ENCODE measurements around the gene FCHSD2.
A peak's percentile ranks its signal among the peaks of the same experiment; 100 is the strongest.
"Not testable (repeated sequence)": the region's sequence is repeated elsewhere in the genome, so short reads cannot be mapped to it uniquely, and the experiment has no call there.

FCHSD2 gene

GRCh38 chr11:72813740-72814285 is 328.3 kb downstream of the FCHSD2 start:
- peak; percentile 5 for DNase-seq

- no peak for DNase-seq
Observed at GRCh38 chr11:72812967-72813739, 329.0 kb downstream of the FCHSD2 start.

DNA sequence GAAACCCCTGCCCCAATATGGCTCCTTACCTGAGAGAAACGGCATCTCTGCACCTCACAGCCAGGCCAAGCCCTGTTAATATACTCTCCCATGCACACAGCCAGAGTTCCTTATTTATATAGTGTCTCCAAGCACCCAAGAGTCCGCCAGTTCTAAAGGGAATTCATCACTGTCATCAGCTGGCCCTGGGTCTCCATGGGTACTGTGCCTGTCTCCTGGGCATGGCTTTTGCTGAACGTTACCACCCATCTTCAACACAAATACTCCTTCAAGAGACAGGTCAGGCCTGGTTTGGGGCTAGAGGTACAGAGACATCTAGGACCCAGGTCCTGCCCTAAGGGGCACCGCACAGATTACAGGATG is 329.5 kb downstream of the FCHSD2 start:
- DNase-seq, result peak; percentile 71

DNA sequence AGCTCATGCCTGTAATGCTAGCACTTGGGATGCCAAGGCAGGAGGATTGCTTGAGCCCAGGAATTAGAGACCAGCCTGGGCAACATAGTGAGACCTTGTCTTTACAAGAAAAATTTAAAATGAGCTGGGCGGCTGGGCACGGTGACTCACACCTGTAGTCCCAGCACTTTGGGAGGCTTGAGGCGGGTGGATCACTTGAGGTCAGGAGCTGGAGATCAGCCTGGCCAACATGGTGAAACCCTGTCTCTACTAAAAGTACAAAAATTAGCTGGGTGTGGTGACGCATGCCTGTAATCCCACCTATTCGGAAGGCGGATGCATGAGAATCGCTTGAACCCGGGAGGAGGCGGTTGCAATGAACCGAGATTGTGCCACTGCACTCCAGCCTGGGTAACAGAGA is 330.4 kb downstream of the FCHSD2 start:
- DNase-seq, result not testable (repeated sequence)

DNA sequence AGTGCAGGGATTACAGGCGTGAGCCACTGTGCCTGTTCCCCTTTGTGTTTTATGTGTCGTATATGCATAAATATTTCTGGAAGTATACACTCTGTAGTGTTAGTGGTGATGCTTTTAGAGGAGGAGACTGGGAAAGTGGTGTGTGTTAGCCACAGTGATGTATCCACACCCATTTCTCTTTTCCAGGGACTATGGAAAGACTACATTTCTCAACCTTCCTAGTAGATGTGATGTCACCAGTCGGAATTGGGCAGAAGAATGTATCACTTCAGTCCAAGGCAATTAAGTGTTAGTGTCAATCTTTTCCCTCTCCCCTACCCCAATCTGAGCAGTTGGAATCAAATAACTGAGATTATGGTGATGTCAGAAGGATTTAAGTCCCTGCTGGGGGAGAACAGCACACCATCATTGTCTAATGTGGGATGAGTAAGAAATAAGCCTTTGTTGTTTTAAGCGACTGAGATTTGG is 333.8 kb downstream of the FCHSD2 start:
- no peak for DNase-seq

- DNase-seq, result no peak
Observed at GRCh38 chr11:72807792-72808191, 334.3 kb downstream of the FCHSD2 start.

DNA sequence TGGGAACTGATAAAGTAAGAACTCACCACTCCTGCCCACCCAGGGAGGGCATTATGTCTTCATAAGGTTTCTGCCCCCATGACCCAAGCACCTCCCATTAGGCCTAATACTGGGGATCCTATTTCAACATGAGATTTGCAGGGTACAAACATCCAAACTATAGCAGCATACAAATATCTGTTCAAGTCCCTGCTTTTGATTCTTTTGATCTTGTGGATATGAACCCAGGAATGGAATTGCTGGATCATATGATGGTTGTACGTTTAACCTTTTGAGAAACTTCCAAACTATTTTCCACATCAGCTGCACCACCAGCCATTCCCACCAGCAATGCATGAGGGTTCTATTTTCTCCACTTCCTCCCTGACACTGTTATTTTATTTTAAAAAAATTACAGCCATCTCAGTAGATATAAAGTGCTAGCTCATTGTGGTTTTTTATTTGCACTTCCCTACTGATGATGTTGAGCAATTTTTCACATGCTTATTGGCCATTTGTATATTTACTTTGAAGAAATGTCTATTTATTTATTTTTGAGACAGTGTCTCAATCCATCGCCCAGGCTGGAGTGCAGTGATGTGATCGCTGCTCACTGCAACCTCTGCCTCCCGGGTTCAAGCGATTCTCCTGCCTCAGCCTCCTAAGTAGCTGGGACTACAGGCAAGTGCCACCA is 335.0 kb downstream of the FCHSD2 start:
- DNase-seq, result no peak

- DNase-seq, result not testable (repeated sequence)
Observed at GRCh38 chr11:72806378-72806777, 335.7 kb downstream of the FCHSD2 start.

DNA sequence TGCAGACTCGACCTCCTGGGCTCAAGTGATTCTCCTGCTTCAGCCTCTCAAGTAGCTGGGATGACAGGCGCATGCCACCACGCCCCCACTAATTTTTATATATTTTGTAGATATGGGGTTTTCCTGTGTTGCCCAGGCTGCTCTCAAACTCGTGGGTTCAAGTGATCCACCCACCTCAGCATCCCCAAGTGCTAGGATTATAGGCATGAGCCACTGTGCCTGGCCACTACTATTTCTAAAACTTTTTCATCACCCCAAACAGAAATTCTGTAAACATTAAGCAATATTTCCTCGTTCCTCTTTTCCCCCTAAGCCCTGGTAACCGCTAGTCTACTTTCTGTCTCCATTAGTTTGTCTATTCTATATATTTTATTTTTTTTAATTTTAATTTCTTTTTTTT is 336.9 kb downstream of the FCHSD2 start:
- DNase-seq, result no peak

- no peak for DNase-seq
Observed at GRCh38 chr11:72802822-72803221, 339.3 kb downstream of the FCHSD2 start.

DNA sequence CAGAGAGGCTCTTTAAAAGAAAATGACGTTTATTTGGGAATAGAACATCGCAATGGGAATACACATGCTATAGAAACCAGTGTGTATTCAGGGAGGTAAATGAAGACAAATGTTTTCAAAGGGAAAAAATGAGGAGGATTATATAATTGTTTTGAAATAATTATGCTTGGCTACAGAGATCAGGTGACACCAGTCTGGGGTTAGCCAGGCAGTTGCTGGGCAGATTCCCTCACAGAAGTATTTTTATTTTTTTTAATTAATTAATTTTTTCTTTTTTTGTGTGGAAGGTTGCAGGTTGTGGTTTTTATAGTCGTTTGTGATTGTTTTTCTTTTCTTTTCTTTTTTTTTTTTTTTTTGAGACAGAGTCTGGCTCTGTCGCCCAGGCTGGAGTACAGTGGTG is 342.7 kb downstream of the FCHSD2 start:
- no peak for DNase-seq

DNA sequence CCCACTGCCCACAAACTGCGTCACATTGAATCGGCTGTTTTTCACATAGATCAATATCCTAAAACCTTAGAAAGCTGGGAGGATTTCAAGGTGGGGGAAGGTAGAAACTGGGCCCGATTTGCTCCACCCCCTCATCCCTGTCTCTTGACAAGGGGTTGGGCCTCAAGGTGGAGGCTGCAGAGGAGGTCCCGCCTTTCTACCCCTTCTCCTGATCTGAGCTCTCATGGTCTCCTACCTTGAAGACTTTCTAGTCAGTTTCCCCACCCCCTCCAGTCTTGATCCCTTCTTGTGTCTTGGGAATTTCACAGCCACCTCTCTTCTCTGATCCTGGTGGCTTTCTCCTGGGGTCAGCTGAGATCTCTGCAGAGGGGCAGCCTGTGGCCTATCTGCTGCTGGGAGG is 343.8 kb downstream of the FCHSD2 start:
- no peak for DNase-seq

DNA sequence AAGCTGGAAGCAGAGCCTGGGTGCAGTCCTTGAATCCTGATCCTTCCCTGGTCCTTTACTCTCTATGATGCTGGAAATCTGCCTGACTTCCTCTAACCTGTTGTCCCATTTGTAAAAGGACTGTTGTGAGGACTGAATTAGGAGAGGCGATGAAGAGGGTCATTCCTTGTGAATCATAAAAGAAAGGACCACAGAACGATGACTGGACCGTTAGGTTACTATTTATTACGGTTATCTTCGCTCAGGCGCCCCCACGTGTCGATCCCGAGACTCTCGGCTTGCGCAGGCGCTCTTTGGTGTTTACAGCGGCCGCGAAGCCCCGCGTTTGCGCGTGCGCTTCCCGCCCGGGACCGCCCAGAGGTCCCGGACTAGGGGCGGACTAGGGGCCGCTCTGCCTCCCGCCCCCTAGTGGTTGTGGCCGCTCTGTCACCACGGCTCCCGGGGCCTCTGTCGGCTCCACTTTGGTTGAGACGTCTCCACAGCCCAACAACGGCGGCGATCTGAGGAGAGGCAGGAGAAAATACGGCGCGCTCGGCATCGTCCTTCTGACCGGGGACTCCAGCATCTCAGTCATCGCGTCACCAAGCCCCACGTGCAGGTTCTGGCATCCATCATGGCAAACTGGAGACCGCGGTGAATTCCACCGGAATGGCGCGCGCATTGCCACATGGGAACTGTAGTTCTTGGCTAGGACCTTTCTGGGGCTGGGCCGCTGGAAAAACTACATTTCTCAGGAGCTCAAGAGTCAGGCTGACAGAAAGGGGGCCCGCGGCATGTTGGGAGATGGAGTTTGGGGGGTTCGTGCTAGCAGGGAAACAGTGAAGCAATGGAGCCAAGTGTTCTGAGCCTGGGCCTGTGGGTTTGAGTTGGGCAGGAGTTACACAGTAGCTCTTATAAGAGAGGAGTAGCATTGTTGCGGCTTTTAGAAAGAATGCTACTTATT is 348.4 kb downstream of the FCHSD2 start, which contains the start of gene STARD10:
Gene STARD10 (minus strand): TSS at position 623 of the 943 bp plus-strand sequence. CDS start 12,866 bp downstream, outside the sequence.
- DNase-seq, result peak; percentile 72

DNA sequence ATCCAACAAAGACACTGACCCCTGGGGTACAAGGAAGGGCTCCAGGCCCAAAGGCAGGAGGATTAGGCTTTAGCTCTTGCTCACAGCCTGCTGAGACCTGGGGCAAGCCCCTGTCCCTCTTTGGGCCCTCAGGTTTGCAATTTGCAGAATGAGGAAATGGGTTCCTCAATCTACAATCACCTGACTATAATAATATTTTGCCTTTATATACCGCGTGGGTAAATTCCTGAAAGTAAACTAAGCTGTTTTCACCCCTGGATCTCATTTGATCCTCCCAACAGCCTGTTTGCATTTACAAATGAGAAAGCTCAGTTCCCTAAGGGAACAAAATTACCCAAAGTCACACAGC is 349.1 kb downstream of the FCHSD2 start:
- DNase-seq, result no peak

DNA sequence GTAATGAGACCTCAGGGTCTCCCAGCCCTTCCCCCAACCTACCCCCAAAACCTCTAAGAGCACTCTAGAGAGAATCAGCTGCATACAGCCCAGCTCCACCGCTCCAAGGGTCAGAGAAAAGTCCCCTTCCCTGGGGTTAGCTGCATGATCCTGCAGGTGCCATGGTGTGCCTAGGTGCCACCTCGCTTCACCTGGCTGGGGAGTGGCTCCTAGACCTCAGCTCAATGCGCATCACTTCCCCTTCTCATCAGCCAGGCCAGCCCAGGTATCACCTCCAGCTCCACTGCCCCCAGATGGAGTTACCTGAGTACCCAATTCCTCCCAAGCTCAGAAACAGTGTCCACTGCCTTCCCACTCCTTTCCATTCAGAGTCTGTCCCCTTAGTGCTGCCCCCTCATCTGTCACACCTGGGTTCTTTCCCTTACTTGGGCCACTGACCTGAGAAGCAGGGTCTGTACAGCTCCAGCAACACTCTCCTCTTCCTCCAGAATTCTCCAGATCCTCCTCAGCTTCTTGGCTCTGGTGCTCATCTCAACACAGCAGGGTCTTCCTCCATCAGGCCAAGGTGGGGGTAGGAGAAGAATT is 349.6 kb downstream of the FCHSD2 start:
- no peak for DNase-seq

- not testable (repeated sequence) for DNase-seq
Observed at GRCh38 chr11:72791228-72791627, 350.9 kb downstream of the FCHSD2 start.

DNA sequence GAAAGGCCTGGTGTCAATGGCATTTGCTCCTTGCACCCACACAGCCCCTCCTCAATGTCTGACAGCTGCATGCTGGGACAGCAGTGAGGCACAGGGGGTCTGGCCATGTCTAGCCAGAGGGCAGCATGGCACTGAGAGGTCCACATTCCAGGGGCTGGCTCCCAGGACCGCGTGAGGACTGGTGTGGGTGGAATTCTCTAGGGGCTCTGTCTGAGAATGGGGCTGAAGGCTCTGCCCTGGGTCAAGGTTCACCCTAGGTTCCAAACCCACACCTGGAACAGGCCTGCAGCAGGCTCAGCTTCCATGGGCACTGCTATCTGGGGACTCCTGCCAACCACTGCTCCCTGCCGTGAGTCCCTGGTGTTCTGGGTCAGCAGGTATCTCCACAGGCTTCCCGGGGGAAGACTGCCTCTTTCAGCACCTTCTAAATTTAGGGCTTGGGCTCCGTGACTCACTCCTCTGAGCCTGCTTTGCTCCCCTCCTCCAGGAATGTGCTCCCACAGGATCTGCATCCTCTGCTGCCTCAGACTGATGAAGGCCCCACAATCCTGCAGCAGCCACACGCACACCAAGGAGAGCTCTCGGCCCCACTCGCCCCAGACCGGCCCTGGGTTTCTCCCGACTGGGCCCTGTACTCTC is 352.5 kb downstream of the FCHSD2 start:
- no peak for DNase-seq

DNA sequence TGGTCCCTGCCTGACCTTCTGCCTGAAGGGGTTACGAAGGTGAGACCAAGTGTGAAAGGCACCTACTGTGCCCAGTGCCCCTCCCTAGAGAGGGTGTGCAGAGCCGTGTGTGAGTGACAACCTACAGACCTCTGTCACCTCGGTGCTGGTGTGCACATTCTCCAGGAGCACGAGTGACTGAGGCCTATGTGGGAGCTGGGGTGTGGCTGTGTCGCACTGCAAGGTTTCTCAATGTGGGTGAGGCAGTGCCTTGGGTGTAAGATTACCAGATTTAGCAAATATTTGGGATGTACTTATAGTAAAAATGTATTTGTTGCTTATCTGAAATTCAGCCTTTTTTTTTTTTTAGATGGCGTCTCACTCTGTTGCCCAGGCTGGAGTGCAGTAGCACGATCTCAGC is 353.9 kb downstream of the FCHSD2 start:
- DNase-seq, result no peak

GRCh38 chr11:72787216-72788104 is 354.7 kb downstream of the FCHSD2 start:
- DNase-seq, result peak; percentile 86

Data from NCI-H187 treated with DMSO at 0.1 percent for 48 hours (cell line).